ENCODE measurements around the gene RUNDC3A.

RUNDC3A gene

DNA sequence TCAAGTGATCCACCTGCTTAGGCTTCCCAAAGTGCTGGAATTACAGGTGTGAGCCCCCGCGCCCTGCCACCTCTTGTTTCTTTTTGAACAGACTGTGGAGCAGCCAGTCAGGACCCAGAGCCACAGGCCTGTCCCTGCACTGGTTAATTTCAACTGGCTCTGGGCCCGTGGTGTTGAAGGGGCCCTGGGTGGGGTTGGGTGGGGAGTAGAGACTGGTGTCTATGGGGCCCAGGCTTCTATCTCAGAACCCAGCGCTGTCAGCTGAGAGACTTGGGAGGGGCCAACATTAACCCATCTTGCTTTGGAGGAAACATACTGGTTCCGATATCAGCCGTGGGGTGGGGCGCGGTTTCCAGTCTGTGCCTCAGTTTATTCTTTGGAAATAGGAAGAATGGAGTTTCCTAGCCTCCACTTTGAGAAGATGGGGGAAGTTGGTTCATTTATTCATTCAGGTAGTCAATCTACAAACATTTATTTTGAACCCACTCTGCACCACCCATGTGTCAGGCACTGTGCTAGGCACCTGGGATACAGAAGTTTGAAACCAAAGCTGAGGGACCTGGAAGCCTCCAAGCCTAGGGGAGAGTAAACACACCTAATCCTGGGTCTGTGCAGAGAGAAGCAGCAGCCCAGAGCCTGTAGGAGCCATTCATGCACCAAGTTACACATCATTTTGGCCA is 24.9 kb upstream of the RUNDC3A start:
- no peak for DNase-seq (ENCODE audit: low read depth in 2 of 2)

DNA sequence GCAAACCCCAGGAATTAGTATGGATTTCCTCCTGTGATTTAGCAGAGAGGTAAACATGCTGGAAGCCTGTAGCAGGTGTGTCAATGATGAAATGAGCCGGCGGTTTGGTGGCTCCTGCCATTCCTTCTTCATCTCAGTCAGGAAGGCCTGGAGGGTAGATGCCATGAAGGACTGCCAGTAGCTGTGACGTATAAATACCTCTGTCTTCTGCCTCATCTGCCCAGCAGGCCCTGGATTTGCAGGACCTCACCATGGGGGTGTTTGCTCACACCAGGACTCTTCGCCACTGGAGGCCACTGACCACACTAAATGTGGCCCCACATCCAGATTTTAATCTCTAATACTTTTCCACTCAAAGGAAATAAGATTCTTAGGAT is 24.4 kb upstream of the RUNDC3A start:
- DNase-seq (ENCODE audit: low read depth in 2 of 2) = no peak

DNA sequence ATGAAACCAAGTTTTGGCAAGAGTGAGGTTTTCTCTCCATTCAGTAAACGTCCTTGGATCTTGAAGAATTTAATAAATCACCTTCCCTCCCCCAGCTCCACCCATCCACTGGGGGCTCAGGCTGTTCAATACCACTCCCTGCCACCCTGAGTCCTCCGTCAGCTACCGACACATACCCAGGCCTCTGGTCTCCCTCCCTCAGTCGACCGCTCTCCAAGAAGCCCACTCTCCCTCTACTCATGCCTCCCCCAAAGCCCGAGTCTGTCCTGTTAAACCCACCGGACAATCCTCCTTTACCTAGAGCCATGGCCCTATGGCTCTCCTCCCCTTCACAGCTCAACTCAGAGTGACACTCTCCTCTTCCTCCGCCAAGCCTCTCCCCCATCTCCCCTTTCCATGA is 20.8 kb upstream of the RUNDC3A start:
- no peak for DNase-seq (ENCODE audit: low read depth in 2 of 2)

DNA sequence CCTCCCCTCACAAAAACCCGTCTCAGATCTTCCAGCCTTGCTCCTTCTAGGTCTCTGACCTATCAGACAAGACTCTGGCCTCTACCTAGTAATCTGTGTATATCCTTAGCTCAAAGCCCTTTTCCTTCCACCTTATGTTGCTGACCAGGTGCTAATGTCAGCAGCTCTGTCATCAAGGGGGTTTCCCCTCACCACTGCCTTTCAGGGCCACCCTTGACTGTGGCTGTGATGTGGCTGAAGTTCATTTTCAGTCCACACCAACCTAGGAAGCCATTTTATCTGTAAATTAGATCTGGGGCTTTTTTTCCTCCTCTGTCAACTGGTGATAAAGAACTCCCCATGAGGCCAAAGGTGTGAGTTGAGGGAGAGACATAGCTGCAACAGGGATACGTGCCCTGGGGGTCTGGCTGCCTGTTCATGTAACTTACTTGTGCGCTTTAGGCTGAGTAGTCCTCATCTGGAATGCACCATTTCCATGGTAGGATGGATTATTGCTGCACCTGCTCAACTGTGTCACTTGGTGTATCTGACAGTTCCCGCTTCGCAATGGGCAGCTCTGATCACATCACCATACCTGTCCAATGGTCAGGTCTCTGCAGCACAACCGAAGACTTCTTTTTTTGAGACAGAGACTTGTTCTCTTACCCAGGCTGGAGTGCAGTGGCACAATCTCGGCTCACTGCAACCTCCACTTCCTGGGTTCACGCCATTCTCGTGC is 14.7 kb upstream of the RUNDC3A start:
- DNase-seq (ENCODE audit: low read depth in 2 of 2) = no peak

DNA sequence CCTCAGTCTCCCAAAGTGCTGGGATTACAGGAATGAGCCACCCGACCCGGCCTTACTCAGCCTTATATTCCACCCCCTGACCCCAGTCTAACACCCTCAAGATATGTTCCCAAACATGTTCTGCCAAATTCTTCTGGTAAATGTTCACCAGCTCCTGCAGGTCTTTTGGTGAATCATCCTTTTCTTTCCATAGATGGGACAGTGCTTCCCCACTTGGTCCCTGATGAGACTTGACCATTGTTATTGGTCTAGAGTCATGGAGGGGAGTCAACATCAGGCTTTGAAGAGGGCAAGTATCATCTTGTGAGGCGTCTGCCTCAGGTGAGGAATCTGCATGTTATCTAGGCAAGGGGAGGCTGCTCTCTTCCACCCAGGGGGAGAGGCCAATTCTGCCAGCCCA is 10.4 kb upstream of the RUNDC3A start:
- no peak for DNase-seq (ENCODE audit: low read depth in 2 of 2)

DNA sequence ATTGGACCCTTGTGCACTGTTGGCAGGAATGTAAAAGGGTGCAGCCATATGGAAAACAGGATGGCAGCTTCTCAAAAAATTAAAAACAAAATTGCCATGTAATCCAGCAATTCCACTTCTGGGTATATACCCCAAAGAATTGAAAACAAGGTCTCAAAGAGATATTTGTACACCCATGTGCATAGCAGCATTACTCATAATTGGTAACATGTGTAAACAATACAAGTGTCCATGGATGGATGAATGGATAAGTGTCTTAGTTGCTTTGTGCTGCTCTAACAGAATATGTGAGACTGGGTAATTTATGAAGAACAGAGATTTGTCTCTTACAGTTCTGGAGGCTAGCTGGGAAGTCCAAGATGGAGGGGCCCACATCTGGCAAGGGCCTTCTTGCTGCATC is 3.8 kb upstream of the RUNDC3A start:
- DNase-seq (ENCODE audit: low read depth in 2 of 2) = no peak

DNA sequence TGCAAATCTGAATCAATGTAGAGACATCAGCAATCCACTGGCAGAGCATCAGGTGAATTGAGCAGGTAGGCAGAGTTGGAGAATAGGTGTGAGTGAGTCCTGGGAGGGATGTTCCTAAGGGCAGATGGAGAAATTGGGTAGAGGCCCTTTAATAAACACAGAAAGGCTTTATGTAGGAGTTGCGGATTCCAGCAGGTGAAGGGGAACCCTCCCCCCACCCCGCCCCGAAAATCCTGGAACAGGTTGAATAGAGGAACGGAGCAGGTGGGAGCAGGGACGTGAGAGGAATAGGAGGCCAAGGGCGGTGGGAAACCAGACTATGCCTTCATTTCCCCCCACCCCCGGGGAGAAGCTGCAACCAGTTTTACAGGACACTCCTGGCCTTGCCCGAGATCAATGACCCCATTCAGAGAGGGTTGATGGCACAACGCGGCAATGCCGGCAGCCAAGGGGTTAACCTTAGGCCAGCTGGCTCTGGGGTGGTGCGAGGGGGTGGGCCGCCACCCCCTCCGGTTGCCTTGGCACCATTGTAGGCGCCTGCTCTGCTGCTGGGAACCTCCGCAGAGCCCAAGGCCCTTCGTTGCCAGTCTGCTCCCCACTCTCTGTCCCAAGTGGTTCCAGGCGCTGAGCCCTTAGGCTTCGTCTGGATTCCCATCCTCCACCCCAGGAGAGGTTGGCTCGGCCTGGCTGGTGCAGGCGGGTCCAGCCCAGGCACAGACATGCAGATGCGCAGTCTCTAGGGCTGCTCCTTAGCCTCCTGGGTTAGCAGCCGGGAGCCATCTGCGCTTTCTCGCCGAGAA is 814 bp upstream of the RUNDC3A start:
- no peak for DNase-seq (ENCODE audit: low read depth in 2 of 2)

DNA sequence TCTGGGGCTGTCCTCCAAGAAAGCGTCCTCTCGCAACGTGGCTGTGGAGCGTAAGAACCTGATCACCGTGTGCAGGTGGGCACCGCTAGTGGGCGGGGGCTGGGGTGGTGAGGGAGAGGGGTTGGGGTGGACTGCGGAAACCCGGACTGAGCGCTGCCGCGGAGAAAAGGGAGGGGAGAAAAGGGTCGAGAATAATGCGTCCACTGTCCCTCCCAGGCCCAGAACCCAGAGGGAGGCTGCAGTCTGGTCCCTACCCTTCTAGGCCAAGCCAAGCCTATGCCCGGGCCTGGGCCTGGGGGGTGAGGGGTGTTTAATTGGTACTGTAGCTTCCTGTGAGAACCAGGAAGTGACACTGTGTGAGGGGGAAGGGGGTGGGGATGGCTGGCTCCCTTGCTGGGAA is 464 bp downstream of the RUNDC3A start:
- DNase-seq (ENCODE audit: low read depth in 2 of 2) = no peak

DNA sequence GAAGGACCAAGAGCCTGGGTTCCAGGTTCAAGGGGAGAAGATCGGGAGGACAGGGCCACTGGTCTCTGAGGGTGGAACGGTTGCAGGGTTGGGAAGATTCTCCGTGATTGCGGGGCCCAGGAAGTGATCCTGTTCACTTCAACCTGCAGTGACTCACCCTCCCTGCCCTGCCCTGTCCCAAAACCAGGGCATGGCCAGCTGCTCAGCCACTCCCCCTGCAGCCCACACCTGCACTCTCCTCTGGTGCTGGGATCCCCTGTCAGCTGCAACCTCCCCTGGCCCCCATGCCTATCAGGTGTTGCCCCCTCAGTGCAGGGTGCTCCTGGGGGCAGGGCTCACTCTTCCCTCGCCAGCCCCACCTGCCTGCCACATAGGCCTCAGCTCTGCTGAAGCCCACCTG is 1.1 kb downstream of the RUNDC3A start:
- no peak for DNase-seq (ENCODE audit: low read depth in 2 of 2)

DNA sequence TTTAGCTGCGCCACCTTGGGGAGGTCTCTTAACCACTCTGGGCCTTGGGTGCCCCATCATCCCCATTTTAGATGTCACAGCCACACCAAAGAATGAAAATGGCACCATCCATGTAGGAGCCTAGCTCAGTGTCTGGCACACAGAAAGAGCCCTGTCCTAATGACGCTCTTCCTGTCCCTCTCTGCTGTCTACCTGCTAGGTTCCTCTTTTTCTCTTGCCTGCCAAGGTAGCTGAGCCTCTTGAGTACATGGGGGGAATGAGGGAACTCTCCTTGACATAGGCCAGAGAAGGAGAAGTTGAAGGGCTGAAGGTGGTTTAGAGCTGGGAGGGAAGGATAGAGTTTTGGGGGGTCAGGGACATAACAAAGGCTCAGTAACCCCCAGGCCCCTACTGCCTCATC is 1.8 kb downstream of the RUNDC3A start:
- no peak for DNase-seq (ENCODE audit: low read depth in 2 of 2)

DNA sequence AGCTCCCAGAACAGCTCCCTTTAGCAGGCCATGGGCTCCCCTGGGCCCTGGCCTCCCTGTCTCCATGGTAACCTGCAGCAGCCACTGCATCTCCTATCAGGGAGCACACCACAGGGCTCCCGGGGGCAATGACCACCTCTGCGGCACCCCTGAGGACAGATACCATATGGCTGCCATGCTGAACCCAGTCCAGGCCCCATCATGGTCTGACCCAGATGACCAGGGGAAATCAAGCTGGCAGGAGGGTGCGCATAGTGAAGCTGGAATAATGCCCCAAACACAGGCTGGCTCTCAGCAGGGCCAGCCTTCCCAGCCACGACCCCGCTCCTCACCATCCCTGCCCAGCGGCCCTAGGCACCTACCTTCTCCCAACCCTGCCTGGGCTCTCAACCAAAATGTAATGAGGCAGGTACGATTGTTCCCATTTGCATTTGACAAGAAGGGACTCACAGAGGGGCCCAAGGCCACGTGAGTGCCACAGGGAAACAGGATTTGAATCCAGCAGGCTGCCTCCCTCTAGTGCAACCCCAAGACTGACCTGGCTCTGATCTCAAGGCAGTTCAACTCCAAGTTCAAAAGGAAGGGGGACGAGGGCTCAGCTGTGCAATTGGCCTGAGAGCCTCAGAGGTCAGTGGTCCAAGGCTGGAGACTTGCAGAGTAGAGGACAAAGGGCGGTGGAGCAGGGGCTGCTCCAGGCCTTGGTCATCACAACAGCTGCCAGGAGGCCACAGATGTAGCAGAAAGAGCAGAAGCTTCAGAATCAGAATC is 2.4 kb downstream of the RUNDC3A start:
- DNase-seq (ENCODE audit: low read depth in 2 of 2) = no peak

DNA sequence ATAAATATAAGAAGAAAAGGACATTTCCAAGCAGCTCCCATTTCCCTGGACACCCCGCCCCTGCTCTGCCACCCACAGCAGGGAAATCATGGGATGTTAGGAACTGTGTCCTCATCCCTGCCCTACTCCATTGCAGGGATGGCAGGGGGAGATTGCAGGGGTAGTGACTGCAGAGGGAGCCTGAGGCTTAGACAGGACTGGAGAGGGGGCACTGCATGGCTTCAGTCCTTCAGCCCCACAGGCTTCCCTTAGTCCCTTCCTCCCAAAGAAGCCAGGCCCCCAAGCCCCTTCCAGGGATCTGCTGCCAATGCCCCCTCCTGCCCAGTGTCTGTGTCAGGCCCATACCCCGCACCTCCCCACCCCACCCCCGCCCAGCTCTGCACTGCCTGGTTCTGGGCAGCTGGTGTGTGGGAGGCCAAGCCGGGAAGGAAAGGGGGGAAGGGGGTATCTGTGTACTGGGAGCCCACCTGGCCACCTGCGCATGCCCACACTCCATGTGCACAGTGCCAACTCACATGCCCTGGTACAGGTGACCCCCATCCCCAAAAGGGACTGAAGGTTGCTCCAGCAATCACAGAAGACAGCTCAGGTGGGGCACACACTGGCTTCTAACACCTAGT is 3.3 kb downstream of the RUNDC3A start:
- no peak for DNase-seq (ENCODE audit: low read depth in 2 of 2)

DNA sequence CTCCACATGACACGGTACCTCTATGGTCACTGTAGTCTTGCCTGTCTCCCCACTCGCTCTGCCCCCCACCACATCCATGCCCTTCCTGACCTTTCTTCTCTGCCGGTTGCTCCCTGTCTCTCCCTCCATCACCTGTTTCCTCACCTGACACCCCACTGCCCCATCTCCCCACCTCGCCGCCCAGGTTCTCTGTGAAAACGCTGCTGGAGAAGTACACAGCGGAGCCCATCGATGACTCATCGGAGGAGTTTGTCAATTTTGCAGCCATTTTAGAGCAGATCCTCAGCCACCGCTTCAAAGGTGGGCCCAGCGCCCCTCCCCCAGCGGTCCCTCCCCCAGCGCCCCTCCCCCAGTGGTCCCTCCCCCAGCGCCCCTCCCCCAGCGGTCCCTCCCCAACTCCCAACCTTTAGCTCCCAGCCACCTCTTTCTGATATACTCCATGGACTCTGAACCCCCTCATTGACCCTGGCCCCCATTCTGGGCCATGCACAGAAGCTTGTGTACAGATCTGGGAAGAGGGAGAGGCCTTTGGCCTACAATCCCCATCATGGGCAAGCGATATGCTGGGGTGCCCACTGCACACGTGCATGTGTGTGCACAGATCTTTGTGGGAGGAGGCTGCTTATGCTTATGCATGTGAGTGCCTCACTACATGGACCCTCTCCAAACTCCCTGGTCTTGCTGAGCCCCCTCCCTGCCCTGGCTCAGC is 4.1 kb downstream of the RUNDC3A start:
- DNase-seq (ENCODE audit: low read depth in 2 of 2) = no peak

DNA sequence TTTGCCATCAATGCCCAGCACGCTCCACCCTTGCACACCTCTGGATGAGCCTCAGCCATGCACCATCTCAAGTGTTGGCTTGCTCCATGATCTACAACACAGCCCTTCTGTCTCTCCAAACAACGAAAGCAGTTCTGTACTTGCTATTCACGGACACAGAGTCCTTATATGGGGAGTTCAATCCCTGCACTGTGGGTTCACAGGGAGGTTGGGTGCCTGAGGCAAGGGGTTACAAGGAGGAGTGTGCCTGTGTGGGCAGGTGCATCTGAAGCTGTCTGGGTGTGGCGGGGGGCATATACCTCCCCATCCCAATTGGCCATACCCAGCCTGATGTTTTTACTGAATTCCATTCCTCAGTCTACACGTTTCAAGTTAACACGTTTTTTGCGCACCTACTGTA is 5.6 kb downstream of the RUNDC3A start:
- no peak for DNase-seq (ENCODE audit: low read depth in 2 of 2)

DNA sequence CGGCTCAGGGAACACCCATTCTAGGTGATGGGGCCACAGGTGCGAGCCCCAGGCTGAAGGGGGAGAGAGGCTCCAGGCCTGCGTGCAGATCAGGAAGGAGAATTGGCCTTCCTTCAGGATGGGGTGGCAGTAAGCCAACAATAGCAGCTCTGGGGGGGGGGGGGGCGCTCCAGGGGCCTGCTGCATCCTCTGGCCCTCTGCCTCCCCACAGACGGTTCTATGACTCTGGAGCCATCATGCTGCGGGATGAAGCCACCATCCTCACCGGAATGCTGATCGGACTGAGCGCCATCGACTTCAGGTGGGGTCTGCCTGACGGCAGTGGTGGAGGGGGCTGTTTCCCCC is 6.1 kb downstream of the RUNDC3A start:
- DNase-seq (ENCODE audit: low read depth in 2 of 2) = no peak

DNA sequence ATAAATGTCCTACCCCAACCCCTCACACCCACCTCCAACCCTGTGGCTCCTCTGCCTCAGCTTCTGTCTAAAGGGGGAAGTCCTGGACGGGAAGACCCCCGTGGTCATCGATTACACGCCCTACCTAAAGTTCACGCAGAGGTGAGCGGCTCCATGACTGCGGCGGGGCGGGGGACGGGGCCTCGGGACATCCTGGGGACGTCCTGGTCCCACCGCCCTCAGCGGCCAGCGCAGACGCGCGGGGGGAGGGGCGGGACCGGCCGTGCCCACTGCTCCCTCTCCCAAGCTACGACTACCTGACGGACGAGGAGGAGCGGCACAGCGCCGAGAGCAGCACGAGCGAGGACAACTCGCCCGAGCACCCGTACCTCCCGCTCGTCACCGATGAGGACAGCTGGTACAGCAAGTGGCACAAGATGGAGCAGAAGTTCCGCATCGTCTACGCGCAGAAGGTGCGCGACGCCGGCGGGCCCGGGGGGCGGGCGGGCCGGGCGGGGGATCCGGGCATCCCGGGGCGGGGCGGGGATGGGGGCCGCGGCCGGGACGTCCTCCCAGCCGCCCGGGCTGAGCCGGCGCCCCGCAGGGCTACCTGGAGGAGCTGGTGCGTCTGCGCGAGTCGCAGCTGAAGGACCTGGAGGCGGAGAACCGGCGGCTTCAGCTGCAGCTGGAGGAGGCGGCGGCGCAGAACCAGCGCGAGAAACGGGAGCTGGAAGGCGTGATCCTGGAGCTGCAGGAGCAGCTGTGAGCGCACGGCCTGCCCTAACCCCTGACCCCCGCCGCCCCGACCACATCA is 6.7 kb downstream of the RUNDC3A start:
- no peak for DNase-seq (ENCODE audit: low read depth in 2 of 2)

DNA sequence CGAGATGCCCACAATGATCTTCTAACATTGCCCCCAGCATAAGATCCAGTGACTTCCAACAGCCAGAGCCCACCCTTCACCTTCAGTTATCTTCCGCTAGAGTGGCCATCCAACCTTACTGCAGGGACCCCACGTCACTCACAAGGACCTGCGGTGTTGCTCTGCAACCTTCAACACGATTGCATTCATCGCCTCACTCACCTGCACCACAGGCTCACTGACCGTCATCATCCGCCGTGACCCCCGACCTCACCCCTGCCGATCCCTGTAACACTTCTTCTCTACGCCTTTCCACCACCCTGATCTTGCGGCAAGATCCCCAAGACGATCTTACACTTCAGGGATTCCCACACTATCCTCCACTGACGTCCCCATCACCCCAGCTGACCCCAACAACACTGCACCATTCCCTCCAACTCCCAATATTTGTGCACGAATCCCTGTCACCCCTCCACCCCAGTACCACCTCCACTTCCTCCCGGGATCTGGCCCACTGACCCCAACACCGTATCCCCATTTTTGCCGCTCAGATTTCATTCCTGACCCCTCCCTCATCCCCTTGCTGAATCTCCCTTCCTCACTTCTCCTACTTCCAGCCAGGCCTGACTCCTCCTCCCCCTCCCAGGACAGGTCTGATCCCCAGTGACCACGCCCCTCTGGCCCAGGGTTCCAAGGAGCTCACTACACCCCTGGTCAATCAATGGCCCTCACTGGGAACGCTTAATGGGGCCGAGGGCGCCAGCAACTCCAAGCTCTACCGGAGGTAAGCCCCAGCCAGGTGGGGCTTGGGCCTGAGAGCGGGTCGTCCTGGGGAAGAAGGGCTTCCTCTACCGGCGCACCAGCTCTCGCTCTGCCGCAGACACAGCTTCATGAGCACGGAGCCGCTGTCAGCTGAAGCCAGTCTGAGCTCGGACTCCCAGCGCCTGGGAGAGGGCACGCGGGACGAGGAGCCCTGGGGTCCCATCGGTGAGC is 7.6 kb downstream of the RUNDC3A start:
- DNase-seq (ENCODE audit: low read depth in 2 of 2) = no peak

DNA sequence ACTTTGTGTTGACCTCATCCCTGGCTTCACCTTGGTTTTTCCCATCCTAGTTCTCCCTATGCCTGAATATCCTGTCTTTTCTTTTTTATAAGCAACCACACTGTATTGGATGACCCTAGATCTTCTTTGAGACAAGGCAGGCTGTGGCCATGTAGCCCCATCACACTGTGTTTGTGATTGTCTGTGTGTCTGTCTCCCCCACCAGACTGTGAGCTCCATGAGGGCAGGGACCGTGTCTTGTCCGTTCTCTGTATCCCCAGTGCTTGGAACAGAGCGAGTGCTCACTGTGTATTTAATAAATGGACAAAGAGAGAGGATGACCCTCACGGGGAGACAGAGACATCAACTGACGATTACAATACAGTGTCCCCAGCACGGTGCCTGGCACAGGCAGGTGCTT is 9.1 kb downstream of the RUNDC3A start:
- DNase-seq (ENCODE audit: low read depth in 2 of 2) = no peak
